Duodenal mucosa (tissue), 2 donors: ENCODE measurements around the gene NHERF2.

Experiments
- H3K27ac ChIP-seq: one replicate; pipeline ENCODE4 v1.7.0; 2013; ENCODE audit warnings: low read depth, low read length
- H3K27me3 ChIP-seq, 2 donors: one replicate each; pipeline ENCODE4 v1.7.0; 2013; ENCODE audit warnings: low read length in 2 of 2, control low read depth in 1 of 2; ENCODE audit not compliant: insufficient read depth in 2 of 2, control insufficient read depth in 1 of 2
- H3K36me3 ChIP-seq, 2 donors: one replicate each; pipeline ENCODE4 v1.7.0; 2013; ENCODE audit warnings: low read length in 2 of 2, control low read depth in 1 of 2; ENCODE audit not compliant: insufficient read depth in 2 of 2, control insufficient read depth in 1 of 2
- H3K4me1 ChIP-seq, 2 donors: one replicate each; pipeline ENCODE4 v1.7.0; 2013; ENCODE audit warnings: low read length in 2 of 2, control low read depth in 1 of 2; ENCODE audit not compliant: insufficient read depth in 2 of 2, control insufficient read depth in 1 of 2
- H3K4me3 ChIP-seq, 2 donors: one replicate each; pipeline ENCODE4 v1.7.0; 2013; ENCODE audit warnings: low read length in 2 of 2, low read depth in 1 of 2
- H3K9ac ChIP-seq, 2 donors: one replicate each; pipeline ENCODE4 v1.7.0; 2013; ENCODE audit warnings: low read length in 2 of 2, low read depth in 1 of 2
- H3K9me3 ChIP-seq, 2 donors: one replicate each; pipeline ENCODE4 v1.7.0; 2013; ENCODE audit warnings: low read length in 2 of 2, control low read depth in 1 of 2; ENCODE audit not compliant: control insufficient read depth in 1 of 2

The NHERF2 gene

GRCh38 chr16:2035431-2036199 is 8.9 kb downstream of the NHERF2 start:
- H3K9me3 ChIP-seq: no peaks in the 10 kb centered on the region
- peaks cover 19 to 30% of the 10 kb centered on the region in 2 donors for H3K4me1 ChIP-seq
- H3K9ac ChIP-seq: no peak overlapping the region
- no peaks in the 10 kb centered on the region for H3K36me3 ChIP-seq
- no peaks in the 10 kb centered on the region for H3K27me3 ChIP-seq
- H3K27ac ChIP-seq: peak overlapping the region; percentile 67
- no peak overlapping the region for H3K4me3 ChIP-seq

- no peak overlapping the region for H3K9ac ChIP-seq
- H3K36me3 ChIP-seq: no peaks in the 10 kb centered on the region
- peaks cover 24 to 37% of the 10 kb centered on the region in 2 donors for H3K4me1 ChIP-seq
- H3K4me3 ChIP-seq: no peak overlapping the region
- H3K27me3 ChIP-seq: no peaks in the 10 kb centered on the region
- H3K9me3 ChIP-seq: no peaks in the 10 kb centered on the region
- H3K27ac ChIP-seq: peak overlapping the region; percentile 61
Measured at GRCh38 chr16:2036200-2036966, 9.7 kb downstream of the NHERF2 start.

GRCh38 chr16:2037115-2037514 is 10.4 kb downstream of the NHERF2 start:
- Histone ChIP-seq H3K9me3 (no peaks in the 10 kb centered on the region), H3K27me3 (no peaks in the 10 kb centered on the region), H3K36me3 (no peaks in the 10 kb centered on the region), H3K9ac (no peak overlapping the region), H3K4me3 (no peak overlapping the region), H3K27ac (no peak overlapping the region), H3K4me1 (peaks cover 24 to 40% of the 10 kb centered on the region in 2 donors)

GRCh38 chr16:2037647-2038381 is 11.1 kb downstream of the NHERF2 start:
- Histone ChIP-seq H3K4me1 (peaks cover 24 to 43% of the 10 kb centered on the region in 2 donors), H3K27ac (peak overlapping the region; percentile 75), H3K27me3 (no peaks in the 10 kb centered on the region), H3K9ac (no peak overlapping the region), H3K9me3 (no peaks in the 10 kb centered on the region), H3K4me3 (no peak overlapping the region), H3K36me3 (no peaks in the 10 kb centered on the region)

DNA sequence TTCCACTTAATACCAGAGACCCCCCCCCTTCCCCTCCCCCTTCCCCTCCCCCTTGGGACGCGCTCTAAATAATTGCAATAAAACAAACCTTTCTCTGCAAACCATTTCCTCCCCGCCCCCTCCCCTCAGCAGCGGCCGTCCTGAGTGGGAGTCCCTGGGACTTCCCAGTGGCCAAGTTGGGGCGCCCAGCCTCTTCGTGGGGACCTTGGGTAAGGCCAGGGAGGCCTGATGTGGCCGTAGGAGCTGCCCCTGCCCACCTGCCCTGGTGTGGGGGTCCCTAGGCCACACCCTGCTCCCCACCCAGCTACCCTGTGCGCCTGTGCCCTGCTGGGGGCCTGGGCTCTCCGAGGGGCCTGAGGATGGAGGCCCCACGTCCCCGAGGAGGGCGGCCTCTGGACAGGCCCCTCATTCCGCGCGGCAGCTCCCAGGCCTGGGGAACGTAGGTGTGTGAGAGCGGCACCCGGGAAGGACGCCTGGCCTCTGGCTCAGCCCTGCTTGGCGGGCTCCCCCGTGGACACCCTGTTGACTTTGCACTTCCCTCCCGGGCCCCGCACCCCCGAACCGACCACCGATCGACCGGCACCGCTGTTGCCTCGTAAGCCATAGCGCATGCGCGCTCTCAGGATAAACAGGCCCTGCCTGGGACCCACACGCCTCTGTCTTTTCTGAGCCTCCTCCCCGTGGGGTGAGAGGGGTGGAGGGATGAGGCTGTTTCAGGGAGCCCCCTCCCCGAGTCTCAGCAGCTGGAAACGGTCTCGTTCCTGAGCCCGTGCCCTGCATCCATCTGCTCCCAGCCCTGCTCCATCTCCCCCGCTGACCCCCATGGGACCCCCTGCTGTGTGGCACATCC is 11.9 kb downstream of the NHERF2 start:
- Histone ChIP-seq H3K4me3 (no peak overlapping the region), H3K4me1 (peaks cover 30 to 50% of the 10 kb centered on the region in 2 donors), H3K27me3 (no peaks in the 10 kb centered on the region), H3K27ac (peak overlapping the region; percentile 58), H3K9me3 (no peaks in the 10 kb centered on the region), H3K36me3 (no peaks in the 10 kb centered on the region), H3K9ac (no peak overlapping the region)

GRCh38 chr16:2039274-2040031 is 12.8 kb downstream of the NHERF2 start:
- H3K4me3 ChIP-seq: no peak overlapping the region
- H3K27me3 ChIP-seq: no peaks in the 10 kb centered on the region
- H3K27ac ChIP-seq: peak overlapping the region; percentile 58
- no peaks in the 10 kb centered on the region for H3K36me3 ChIP-seq
- peaks cover 29 to 57% of the 10 kb centered on the region in 2 donors for H3K4me1 ChIP-seq
- no peak overlapping the region for H3K9ac ChIP-seq
- H3K9me3 ChIP-seq: no peaks in the 10 kb centered on the region

DNA sequence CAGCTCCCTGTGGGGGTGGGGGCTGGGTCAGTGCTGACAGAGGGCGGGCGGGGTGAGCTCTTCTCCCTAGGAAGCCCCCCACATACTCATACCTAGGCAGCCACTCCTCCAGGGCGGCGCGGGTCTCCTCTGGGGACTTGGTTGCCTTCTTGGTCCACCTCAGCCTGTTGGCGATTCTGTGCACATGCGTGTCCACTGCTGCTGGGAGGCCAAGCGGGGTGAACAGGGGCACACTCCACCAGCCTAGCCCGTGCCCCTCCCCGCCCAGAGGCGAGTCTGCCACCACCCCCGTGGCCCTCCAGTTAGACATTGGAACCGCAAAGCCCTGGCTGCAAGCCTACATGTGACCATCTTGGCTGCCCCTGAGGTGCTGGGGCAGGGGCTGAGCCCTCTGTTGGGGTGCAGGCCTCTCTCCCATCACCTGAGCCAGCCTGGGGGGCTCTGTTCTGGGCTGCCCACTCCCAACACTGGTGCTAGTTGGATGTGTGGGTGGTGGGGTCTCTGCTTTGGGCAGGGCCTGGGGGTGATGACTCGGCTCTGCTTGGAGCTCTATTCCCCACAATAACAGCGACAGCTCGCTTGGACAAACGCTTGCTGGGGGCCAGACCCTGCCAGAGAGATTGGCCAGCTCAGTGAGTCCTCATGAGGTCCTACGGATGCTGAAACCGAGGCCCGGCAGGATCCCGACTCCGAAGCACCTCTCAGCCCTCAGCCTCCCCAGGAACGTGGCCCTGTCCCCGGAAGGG is 13.5 kb downstream of the NHERF2 start:
- Histone ChIP-seq H3K9ac (no peak overlapping the region), H3K27me3 (no peaks in the 10 kb centered on the region), H3K27ac (peak overlapping the region; percentile 32), H3K36me3 (no peaks in the 10 kb centered on the region), H3K4me1 (peaks cover 29 to 50% of the 10 kb centered on the region in 2 donors), H3K4me3 (no peak overlapping the region), H3K9me3 (no peaks in the 10 kb centered on the region)

DNA sequence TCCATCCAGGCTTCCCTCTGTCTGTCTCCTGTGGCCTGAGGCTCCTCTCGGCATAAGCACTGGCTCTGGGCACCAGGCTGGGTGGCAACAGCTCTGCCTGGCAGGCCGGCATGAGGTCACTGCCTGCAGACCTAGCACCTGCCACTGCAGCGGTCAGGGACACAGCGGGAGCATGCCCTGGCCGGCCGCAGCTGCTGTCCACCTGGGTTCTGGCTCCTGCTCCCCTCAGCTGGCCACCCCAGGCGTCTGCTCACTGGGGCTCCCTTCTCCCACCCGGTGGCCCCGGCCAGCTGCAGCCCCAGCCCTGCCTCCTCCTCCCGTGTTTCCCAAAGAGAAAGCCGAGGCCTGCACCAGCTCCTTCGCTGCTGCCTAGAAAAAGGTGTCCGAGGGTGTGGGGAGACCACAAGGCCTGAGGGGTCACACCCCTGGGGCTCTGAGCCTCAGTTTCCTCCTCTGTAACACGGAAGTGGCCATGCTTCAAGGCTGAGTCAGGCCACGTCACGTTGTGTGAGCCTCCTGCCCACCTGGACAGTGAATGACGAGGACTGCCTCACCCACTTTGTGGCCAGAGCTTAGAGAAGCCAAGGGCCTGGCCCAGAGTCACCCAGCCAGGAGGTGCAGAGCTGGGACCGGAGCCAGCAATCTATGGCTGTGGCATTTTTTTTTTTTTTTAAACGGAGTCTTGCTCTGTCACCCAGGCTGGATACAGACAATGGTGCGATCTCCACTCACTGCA is 14.3 kb downstream of the NHERF2 start:
- Histone ChIP-seq H3K9ac (no peak overlapping the region), H3K27ac (no peak overlapping the region), H3K4me1 (peaks cover 29 to 52% of the 10 kb centered on the region in 2 donors)

More for the DNA sequence above, 14.3 kb downstream of the NHERF2 start:
- Histone ChIP-seq H3K4me3 (no peak overlapping the region), H3K9me3 (no peaks in the 10 kb centered on the region), H3K36me3 (no peaks in the 10 kb centered on the region), H3K27me3 (no peaks in the 10 kb centered on the region)
